Gastroesophageal sphincter (tissue), 3 donors: Measurements from ENCODE around the gene NNAT.

Source experiments
- CTCF ChIP-seq, 4 experiments: fragments of 200-600 bp in 2 of 4; fragments of 450-650 bp in 2 of 4; sonication (generic) in 1 of 4; IDR thresholded peaks; one replicate each; pipeline ENCODE4 v1.5.1; 2017 to 2019; ENCODE audit warnings: antibody characterized with exemption in 4 of 4, mild to moderate bottlenecking in 2 of 4, moderate library complexity in 2 of 4
- EP300 ChIP-seq: sonication (generic); formaldehyde crosslinking; IDR thresholded peaks from one replicate; pipeline ENCODE4 v1.6.1; 2017; ENCODE audit warnings: antibody characterized with exemption, mild to moderate bottlenecking
- POLR2AphosphoS5 ChIP-seq: sonication (generic); formaldehyde crosslinking; IDR thresholded peaks from one replicate; pipeline ENCODE4 v1.6.1; 2017; ENCODE audit warnings: antibody characterized with exemption

GRCh38 chr20:37571033-37571432 is 50.0 kb downstream of the NNAT start:
- TF ChIP-seq EP300 (no peak), POLR2AphosphoS5 (no peak), CTCF (IDR thresholded peaks at IDR 0.05) (no peak)
